ENCODE data around the gene DDX18.
"Not testable (repeated sequence)": the region's sequence is repeated elsewhere in the genome, so short reads cannot be mapped to it uniquely, and the experiment has no call there.

DDX18 gene

DNA sequence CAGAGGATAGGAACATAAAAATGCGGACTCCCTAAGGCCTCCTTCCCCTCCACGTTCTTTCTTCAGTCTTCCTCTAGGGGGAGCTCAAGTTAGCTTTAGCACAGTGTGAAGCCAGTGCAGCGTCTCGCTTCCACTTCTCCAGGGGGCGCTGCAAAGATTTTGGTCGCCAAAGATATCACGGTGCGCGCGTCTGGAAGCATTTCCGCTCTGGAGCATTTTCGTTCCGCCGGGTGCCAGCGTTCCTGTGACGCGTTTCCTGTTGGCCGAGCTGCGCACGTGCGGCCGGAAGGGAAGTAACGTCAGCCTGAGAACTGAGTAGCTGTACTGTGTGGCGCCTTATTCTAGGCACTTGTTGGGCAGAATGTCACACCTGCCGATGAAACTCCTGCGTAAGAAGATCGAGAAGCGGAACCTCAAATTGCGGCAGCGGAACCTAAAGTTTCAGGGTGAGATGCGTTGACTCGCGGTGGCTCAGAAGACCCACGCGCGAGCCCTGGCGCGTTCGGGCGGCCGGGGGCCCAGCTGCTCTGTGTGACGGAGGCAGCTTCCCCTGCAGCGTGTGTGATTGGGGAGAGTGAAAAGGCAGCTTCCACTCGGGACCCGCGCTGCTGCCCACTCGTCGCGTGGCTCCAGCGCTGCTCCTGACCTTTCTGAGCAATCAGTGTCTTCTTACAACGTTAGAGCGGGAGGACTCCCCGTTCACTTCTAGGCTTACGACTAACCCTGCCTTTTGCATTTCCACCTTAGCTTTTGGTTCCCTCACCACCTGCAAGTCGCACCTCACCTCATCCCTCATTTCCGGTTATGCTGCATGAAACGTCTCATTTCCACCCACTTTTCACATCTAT is at the start of gene DDX18:
Gene DDX18, plus strand, starts transcription at position 275 of the 848 bp plus-strand sequence. Its CDS starts 87 bp downstream, at position 362.
- peak; percentile 94 to 96 for DNase-seq (ENCODE audit: low read depth in 2 of 2, low spot score in 1 of 2)

DNA sequence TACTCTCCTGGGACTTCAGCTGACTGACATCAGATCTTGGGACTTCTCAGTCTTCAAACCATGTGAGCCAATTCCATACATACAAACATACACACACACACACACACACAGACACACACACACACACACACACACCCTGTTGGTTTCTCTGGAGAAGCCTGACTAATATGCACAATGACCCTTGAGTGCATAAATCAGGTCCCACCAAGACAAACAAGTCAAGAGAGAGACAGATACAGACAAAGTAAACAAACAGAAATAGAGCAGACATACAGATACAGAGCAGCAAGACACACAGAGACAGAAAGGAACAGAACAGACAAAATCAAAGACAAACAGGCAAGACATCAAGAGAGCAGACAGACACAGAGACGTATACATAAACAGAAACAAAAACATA is 43.8 kb upstream of the DDX18 start:
- no peak for DNase-seq (ENCODE audit: low read depth in 2 of 2, low spot score in 1 of 2)

DNA sequence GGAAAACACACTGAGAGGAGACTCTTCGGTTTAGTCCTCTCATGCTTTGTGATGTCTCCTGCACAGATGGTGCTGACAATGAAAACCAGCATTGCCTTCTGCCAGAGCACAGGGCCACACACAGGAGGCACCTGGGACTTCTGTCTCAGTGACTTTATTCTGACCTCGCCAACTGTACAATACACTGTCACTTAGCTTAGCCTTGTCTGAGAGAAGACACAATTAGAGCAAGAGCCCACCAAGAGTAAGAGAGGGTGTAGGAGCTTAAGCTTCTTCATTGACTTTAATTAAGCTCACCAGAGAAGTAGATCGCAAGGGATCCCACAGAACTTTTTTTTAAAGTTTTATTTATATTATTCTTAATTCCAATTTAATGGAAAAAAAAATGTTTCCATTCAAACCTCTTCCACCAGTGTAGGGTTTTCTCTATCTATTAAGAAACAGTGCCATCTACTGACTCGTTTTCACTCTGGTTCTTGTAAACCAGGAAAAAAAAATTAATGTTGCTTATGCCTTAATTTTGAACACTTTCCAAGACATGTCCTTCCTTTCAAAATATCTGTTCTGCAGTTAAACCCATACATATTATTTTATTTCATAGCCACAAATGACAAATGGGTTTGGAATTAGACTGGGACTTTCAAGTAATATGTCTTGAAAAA is 42.4 kb upstream of the DDX18 start:
- no peak for DNase-seq (ENCODE audit: low read depth in 2 of 2, low spot score in 1 of 2)

DNA sequence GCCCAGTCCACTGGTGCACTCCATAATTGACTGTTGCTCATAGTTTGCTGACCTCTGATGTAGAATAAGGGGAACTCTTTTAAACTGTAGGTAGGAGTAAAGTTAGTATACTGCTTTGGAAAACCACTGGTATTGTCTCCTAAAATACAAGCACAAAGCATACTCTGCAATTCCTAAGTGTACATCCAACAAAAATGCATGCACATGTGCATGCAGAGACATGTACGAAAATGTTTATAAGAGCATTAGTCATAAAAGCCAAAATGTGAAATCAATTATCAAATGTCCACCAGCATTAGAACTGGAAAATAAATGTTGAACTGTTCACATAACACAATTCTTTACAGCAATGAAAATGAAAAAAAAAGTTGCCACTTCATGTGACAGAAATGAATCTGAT is 39.8 kb upstream of the DDX18 start:
- no peak for DNase-seq (ENCODE audit: low read depth in 2 of 2, low spot score in 1 of 2)

DNA sequence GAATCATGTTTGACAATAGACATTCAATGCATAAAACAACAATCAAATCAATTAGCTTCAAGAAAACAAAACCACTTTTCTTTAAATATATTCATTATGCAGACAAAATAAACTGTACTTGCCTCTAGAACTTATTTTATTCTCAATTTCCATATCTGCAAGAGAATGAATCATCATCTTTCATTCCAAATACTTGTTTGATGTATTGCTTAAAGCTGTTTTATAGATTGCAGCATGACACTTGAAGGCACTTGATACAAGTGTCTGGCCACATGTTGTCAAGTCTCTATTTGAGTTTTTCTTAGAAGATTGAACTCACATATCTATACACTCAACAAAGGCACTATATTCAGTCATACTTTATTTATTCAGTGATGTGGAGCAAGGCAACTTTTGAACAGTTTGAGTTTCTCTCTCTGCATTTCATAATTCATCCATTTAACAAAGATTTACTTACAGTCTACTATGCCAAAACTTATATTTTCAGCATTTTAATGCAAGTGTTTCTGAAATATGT is 38.7 kb upstream of the DDX18 start:
- no peak for DNase-seq (ENCODE audit: low read depth in 2 of 2, low spot score in 1 of 2)

DNA sequence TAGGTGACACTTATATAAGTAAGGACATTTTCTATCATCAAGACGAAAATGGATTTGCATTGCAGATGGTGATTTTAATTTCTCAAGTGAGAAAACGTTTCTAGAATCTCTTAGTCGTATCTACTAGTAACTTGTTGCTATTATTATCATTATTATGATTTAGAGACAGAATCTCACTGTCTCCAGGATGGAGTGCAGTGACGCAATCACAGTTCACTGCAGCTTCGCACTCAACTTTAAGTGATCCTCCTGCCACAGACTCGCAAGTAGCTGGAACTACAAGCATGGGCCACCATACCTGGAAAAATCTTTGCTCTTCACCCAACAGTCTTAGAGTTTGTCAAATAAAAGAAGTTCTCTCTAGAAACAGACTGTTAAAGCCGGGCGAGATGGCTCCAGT is 37.6 kb upstream of the DDX18 start:
- DNase-seq (ENCODE audit: low read depth in 2 of 2, low spot score in 1 of 2): no peak

DNA sequence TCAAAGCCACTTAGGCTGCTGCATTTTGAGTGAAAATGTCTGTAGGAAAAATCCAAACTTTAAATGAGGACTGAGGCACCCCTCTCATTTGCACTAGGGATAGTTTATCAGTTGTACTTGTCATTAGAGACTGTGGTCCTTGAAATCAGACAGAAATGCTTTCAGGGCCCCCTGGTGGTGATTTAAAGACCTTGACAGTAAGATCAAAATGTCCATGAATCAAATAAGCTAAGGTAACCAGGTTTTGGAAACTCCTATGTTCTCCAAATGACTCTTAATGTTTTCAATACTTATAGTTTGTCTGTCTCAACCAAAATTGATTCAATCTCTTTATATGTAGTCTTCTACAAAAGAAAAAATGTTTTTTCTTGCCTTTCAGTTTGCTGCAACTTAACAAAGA is 28.8 kb upstream of the DDX18 start:
- DNase-seq (ENCODE audit: low read depth in 2 of 2, low spot score in 1 of 2): no peak

DNA sequence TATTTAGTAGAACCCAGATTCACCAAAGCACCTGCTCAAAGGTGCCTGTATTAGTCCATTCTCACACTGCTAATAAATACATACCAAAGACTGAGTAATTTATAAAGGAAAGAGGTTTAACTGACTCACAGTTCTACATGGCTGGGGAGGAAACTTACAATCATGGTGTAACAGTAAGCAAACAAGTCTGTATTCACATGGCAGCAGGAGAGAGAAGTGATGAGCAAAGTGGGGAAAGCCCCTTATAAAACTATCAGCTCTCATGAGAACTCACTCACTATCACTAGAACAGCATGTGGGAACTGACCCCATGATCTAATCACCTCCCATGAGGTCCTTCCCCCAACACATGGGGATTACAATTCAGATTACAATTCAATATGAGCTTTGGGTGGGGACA is 28.0 kb upstream of the DDX18 start:
- no peak for DNase-seq (ENCODE audit: low read depth in 2 of 2, low spot score in 1 of 2)

DNA sequence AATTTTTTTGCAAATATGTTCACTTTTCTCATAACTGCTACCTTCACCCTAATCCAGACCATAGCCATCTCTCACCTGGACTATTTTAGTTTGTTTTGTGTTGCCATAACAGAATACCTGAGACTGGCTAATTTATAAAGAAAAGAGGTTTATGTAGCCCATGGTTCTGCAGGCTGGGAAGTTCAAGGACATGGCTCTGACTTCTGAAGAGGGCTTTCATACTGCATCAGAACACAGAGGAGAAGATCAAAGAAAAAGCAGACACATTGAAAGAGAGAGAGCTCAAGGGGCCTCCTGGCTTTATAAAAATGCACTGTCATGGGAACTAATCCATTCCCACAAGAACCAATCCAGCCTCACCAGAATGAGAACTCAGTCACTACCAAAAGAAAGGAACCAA is 25.0 kb upstream of the DDX18 start:
- no peak for DNase-seq (ENCODE audit: low read depth in 2 of 2, low spot score in 1 of 2)

DNA sequence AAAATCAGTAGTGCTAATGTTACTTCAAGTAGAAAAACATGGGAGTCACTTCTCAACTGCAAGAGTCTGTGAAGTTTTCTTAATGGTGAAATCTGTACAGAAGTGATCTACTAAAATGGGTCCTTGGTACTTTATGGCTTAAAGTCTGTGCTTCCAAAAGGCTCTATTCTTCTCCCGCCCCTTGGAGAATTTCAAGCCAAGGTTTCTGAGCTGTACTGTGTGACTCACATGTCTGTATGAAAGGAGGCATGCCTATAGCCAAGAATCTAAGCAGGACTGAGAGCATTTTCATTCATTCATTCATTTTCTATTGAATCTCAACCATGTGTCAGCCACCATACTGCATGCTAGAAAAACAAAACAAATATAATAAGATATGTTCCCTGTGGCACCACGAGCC is 19.8 kb upstream of the DDX18 start:
- no peak for DNase-seq (ENCODE audit: low read depth in 2 of 2, low spot score in 1 of 2)

DNA sequence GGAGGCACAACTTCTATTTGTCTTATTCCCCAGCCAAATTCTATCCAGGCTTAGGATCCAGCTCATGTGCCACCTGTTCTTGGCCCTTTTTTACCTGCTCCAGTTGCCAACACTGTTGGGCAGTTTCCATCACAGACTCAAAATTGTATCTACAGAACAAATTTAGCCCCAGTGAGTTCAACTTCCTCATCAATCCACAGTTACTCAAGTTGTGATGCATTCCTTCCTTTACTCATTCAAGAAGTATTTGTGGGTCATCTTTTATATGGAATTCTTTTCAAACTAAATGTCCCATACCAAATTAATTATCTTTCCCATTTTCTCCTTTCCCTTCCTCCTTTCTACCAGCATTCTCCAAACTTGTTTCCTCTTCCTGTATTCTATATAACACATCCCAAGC is 12.7 kb upstream of the DDX18 start:
- DNase-seq (ENCODE audit: low read depth in 2 of 2, low spot score in 1 of 2): no peak

DNA sequence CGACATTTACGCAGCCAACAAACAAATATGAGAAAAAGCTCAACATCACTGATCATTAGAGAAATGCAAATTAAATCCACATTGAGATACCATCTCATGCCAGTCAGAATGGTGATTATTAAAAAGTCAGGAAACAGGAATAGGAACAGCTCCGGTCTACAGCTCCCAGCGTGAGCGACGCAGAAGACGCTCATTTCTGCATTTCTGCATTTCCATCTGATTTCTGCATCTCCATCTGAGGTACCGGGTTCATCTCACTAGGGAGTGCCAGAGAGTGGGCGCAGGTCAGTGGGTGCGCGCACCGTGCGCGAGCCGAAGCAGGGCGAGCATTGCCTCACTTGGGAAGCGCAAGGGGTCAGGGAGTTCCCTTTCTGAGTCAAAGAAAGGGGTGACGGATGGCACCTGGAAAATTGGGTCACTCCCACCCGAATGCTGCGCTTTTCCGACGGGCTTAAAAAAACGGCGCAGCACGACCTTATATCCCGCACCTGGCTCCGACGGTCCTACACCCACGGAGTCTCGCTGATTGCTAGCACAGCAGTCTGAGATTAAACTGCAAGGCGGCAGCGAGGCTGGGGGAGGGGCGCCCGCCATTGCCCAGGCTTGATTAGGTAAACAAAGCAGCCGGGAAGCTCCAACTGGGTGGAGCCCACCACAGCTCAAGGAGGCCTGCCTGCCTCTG is 10.7 kb upstream of the DDX18 start:
- DNase-seq (ENCODE audit: low read depth in 2 of 2, low spot score in 1 of 2): not testable (repeated sequence)

DNA sequence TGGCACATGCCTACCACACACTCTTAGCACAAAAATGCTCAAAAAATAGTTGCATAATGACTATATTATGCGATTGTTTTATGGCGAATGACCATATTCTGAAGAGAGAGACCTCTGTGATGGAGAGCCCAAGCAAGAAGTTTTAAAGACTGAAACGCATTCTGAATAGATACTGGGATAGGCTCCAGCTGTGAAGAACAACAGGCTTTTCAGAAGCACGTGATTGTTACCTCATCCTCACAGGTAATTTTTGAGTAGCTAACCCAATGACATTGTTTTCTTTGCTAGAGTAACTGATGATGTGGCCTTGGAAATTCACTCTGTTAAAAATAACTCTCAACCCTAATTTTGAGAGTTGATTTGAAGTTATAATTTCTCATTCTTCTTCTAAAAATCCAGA is 2.0 kb upstream of the DDX18 start:
- DNase-seq (ENCODE audit: low read depth in 2 of 2, low spot score in 1 of 2): no peak

DNA sequence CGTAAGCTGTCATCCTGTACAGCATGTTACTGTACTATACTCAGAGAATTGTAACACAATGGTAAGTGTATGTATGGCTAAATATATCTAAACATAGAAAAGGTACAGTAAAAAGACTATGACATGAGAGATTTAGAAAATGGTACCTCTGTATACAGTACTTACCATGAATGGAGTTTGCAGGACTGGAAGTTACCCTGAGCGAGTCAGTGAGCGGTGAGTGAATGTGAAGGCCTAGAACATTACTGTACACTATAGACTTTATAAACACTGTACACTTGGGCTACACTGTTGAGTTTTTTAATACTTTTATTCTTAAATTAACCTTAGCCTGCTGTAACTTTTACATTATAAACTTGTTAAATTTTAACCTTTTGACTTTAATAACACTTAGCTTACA is 1.5 kb downstream of the DDX18 start:
- no peak for DNase-seq (ENCODE audit: low read depth in 2 of 2, low spot score in 1 of 2)

DNA sequence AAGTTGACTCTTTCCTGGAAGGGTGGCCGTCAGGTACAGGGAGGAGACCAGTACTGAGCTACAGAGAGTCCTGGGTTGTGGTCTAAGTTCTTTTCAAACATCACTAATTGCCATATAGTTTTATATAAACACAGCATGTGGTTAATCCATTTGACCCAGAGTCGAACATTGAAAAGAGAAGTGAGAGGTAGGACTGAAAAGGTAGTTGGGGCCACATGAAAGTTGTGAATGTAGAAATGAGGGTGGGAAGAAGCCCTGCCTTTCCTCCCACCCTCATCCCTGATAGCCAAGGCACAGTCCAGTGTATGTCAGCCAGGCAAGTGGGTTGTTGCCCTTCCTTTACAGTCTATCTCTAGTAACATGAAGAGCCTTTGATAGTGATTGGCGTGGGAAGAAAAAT is 4.4 kb downstream of the DDX18 start:
- DNase-seq (ENCODE audit: low read depth in 2 of 2, low spot score in 1 of 2): no peak

DNA sequence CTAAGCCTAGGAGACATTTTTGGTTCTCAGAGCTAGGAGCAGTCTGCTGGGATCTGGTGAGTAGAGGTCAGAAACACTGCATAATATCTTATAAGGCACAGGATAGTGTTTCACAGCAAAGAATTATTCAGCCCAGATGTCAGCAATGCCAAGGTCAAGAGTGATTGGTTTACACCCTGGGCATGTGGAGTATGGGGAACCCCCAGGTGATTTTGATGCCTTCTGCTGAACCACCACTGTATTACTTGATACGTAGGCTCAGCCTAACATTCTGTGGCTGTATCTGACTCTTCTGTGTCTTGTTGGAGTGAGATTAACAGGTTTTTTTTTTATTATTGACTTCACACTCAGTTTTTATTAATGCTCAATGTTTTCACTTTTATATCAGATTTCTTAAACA is 6.0 kb downstream of the DDX18 start:
- DNase-seq (ENCODE audit: low read depth in 2 of 2, low spot score in 1 of 2): no peak

DNA sequence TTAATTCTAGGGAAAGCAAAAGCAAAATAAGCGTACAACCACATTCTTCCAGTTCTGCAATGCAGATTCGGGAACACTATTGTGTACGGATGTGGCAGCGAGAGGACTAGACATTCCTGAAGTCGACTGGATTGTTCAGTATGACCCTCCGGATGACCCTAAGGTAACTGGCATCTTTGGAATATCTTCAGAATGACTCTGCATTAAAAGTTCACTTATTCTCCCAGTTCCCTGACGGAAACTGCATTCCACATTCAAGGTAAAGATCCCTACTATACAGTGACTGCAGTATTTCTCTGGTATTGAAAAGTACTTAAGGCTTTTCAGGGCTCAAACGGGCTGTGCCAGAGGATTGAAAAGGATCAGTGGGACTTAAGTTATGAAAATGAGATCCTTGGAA is 10.9 kb downstream of the DDX18 start:
- no peak for DNase-seq (ENCODE audit: low read depth in 2 of 2, low spot score in 1 of 2)

DNA sequence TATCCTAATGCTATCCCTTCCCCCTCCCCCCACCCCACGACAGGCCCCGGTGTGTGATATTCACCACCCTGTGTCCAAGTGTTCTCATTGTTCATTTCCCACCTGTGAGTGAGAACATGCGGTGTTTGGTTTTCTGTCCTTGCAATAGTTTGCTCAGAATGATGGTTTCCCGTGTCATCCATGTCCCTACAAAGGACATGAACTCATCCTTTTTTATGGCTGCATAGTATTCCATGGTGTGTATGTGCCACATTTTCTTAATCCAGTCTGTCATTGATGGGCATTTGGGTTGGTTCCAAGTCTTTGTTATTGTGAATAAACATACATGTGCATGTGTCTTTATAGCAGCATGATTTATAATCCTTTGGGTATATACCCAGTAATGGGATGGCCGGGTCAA is 13.0 kb downstream of the DDX18 start:
- DNase-seq (ENCODE audit: low read depth in 2 of 2, low spot score in 1 of 2): not testable (repeated sequence)

DNA sequence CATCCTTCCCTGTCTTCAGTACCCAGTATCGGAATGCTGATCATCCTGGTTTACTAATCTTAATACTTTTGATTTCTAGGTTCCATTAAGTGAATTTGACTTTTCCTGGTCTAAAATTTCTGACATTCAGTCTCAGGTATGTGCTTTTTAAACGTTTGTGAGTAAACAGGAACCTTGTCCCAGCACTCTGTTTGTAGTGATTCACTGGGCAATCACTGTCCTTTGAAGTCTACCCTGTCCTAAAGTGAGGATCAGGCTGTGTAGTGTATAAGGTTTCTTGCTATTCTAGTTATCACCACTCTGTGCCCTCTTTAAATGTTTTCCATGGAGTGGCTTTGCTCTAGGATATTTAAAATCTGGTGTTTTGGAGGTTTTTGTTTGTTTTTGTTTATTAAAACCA is 14.4 kb downstream of the DDX18 start:
- DNase-seq (ENCODE audit: low read depth in 2 of 2, low spot score in 1 of 2): no peak

DNA sequence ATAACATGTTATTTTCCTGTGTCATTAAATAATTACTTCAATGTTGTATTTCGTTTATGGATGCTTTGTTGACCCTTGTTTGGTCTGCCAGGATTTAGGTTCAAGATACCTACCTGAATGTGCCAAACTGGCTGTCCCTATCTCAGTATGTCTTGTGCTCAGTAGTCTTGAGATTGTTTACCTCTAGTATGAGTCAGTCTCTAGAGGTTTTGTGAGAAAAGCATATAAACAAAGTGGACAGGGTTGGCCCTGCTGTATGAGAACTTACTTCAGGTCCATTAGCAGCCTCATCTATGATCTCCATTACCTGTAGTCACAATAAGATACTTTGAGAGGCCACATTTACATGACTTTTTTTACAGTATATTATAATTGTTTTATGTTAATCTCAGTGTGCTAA is 17.8 kb downstream of the DDX18 start:
- no peak for DNase-seq (ENCODE audit: low read depth in 2 of 2, low spot score in 1 of 2)

DNA sequence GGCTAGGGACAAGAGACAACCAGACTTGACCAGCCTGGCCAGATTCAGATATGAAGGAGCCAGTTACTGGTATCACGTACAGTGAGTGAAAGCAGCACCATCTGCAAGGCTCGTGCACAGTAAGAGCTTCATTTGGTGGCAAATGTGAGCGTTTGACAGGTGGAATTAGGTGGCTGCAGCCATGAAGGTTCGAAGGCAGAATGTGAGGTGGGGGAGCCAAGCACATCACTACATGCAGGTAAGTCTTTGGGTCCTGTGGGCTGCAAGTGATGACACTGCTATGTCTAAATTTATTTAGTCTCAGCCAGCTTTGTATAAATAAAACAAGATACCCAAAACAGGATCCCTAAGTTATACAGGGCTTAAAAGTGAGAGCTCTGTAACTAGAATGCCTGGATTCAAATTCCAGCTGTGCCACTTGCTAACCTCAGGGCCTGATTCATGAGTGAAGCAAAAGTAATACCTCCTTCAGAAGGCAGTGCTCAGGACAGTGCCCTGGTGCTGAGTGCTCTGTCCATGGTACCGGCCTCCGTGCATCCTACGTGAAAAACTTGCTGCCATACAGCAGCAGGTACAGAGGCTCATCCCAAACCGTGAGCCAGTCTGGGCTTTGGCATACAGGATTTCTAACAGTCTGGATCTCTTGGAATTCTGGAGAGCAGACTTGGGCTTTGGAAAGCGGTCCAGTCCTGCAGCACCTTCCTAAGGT is 18.6 kb downstream of the DDX18 start:
- DNase-seq (ENCODE audit: low read depth in 2 of 2, low spot score in 1 of 2): no peak
